MM.1S (cell line): Measurements from ENCODE around the gene GVQW3.

Experiments used
- EZH2 ChIP-seq: fragments of 300-600 bp; sonication (generic); optimal IDR thresholded peaks from 2 replicates; pipeline ENCODE3; 2017; ENCODE audit warnings: low read depth, mild to moderate bottlenecking, antibody characterized with exemption, low read length, mixed read lengths
- EZH2phosphoT487 ChIP-seq: fragments of 300-600 bp; sonication (generic); IDR thresholded peaks from 2 replicates; pipeline ENCODE4 v1.6.1; 2018; ENCODE audit warnings: antibody characterized with exemption, low read length
- TF ChIP-seq, protein P1 (sequence below): fragments of 300-600 bp; sonication (generic); IDR thresholded peaks from 2 replicates; pipeline ENCODE4 v1.5.1; 2016; ENCODE audit warnings: antibody characterized with exemption, low read length, mixed read lengths

DNA sequence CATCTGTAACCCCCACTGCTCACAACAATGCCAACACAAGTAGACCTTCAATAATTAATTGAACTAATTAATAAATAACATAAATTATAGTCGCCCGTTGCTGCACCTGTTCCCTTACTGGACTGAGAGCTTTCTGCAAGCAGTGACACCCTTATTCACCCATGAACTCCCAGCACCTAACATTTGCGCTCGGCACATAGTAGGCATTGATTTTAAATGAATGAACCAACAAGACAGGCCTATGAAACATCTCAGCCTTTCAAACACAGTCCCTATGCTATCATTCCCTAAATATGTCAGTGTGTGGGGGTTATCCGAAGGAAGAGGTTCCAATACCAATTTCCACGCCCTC is 1.3 kb upstream of the GVQW3 start:
- TF ChIP-seq, protein P1, sequence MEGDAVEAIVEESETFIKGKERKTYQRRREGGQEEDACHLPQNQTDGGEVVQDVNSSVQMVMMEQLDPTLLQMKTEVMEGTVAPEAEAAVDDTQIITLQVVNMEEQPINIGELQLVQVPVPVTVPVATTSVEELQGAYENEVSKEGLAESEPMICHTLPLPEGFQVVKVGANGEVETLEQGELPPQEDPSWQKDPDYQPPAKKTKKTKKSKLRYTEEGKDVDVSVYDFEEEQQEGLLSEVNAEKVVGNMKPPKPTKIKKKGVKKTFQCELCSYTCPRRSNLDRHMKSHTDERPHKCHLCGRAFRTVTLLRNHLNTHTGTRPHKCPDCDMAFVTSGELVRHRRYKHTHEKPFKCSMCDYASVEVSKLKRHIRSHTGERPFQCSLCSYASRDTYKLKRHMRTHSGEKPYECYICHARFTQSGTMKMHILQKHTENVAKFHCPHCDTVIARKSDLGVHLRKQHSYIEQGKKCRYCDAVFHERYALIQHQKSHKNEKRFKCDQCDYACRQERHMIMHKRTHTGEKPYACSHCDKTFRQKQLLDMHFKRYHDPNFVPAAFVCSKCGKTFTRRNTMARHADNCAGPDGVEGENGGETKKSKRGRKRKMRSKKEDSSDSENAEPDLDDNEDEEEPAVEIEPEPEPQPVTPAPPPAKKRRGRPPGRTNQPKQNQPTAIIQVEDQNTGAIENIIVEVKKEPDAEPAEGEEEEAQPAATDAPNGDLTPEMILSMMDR: no peak
- TF ChIP-seq EZH2 (no peak), EZH2phosphoT487 (no peak)
